Loucy (cell line): ENCODE results near the gene DDB1.

Experiments used
- H2AFZ ChIP-seq: fragments of 200-600 bp; sonication (generic); 2 replicates; pipeline ENCODE4 v1.6.0; 2016; ENCODE audit warnings: antibody characterized with exemption, mild to moderate bottlenecking, low read length, moderate library complexity
- H3F3A ChIP-seq: fragments of 200-600 bp; 2 replicates; pipeline ENCODE4 v1.6.0; 2016; ENCODE audit warnings: antibody characterized with exemption, low read depth, mild to moderate bottlenecking
- H3K27me3 ChIP-seq: fragments of 200-600 bp; sonication (generic); 2 replicates; pipeline ENCODE4 v1.6.1; 2014; ENCODE audit warnings: low read length, mild to moderate bottlenecking; ENCODE audit not compliant: insufficient read depth, poor library complexity, severe bottlenecking
- H3K36me3 ChIP-seq: fragments of 200-600 bp; sonication (generic); 2 replicates; pipeline ENCODE4 v1.6.1; 2016; ENCODE audit warnings: low read length; ENCODE audit not compliant: insufficient read depth
- H3K4me1 ChIP-seq: fragments of 200-600 bp; sonication (generic); 2 replicates; pipeline ENCODE4 v1.5.1; 2014; ENCODE audit warnings: low read length, mild to moderate bottlenecking; ENCODE audit not compliant: insufficient read depth, poor library complexity, severe bottlenecking
- H3K4me2 ChIP-seq: fragments of 200-600 bp; sonication (generic); 2 replicates; pipeline ENCODE4 v1.6.0; 2014; ENCODE audit warnings: antibody characterized with exemption, low read length, low read depth, mild to moderate bottlenecking; ENCODE audit not compliant: poor library complexity, severe bottlenecking
- H3K4me3 ChIP-seq: fragments of 200-600 bp; sonication (generic); 2 replicates; pipeline ENCODE4 v1.5.1; 2014; ENCODE audit warnings: low read length, mild to moderate bottlenecking, mixed read lengths; ENCODE audit not compliant: poor library complexity, severe bottlenecking
- H3K79me2 ChIP-seq: fragments of 200-600 bp; sonication (generic); 2 replicates; pipeline ENCODE4 v1.6.1; 2014; ENCODE audit warnings: low read length; ENCODE audit not compliant: insufficient read depth
- H3K9ac ChIP-seq: fragments of 200-600 bp; sonication (generic); 2 replicates; pipeline ENCODE4 v1.6.0; 2014; ENCODE audit warnings: mild to moderate bottlenecking, low read depth, low read length, moderate library complexity; ENCODE audit not compliant: poor library complexity, severe bottlenecking
- H3K9me2 ChIP-seq: fragments of 200-600 bp; sonication (generic); replicated peaks from 2 replicates; pipeline ENCODE4 v1.6.1; 2016; ENCODE audit warnings: low read depth, low read length, mixed read lengths
- H3K9me3 ChIP-seq: fragments of 200-600 bp; sonication (generic); 2 replicates; pipeline ENCODE4 v1.6.1; 2014; ENCODE audit warnings: mild to moderate bottlenecking, antibody characterized with exemption, low read length, low read depth; ENCODE audit not compliant: insufficient read depth
- H4K20me1 ChIP-seq: fragments of 200-600 bp; sonication (generic); 2 replicates; pipeline ENCODE4 v1.6.0; 2014; ENCODE audit warnings: antibody characterized with exemption, low read length, mild to moderate bottlenecking; ENCODE audit not compliant: insufficient read depth, poor library complexity, severe bottlenecking
- CTCF ChIP-seq: fragments of 200-600 bp; sonication (generic); conservative IDR thresholded peaks from 2 replicates; pipeline ENCODE4 v1.5.1; 2014; ENCODE audit warnings: mild to moderate bottlenecking, antibody characterized with exemption, low read length
- EZH2phosphoT487 ChIP-seq: fragments of 200-600 bp; IDR thresholded peaks from 2 replicates; pipeline ENCODE4 v1.6.1; 2018; ENCODE audit warnings: antibody characterized with exemption, mild to moderate bottlenecking, moderate library complexity, borderline replicate concordance

DDB1 gene

GRCh38 chr11:61349916-61350315 is 17.0 kb upstream of the DDB1 start:
- Histone ChIP-seq H3K36me3 (no peaks in the 10 kb centered on the region; the same call in 1 of the 2 replicates), H3K4me1 (peaks cover 11% of the 10 kb centered on the region), H2AFZ (no peak overlapping the region), H3K9me2 (no peaks in the 10 kb centered on the region), H3K27me3 (no peaks in the 10 kb centered on the region), H3F3A (no peaks in the 10 kb centered on the region), H3K4me2 (no peak overlapping the region), H3K4me3 (no peak overlapping the region), H3K9ac (no peak overlapping the region), H4K20me1 (no peaks in the 10 kb centered on the region), H3K9me3 (no peaks in the 10 kb centered on the region), H3K79me2 (no peaks in the 10 kb centered on the region)
- no peak for TF ChIP-seq EZH2phosphoT487
- TF ChIP-seq CTCF, result no peak

- no peak overlapping the region for H3K9ac ChIP-seq
- no peaks in the 10 kb centered on the region; the same call in 1 of the 2 replicates for H3K36me3 ChIP-seq
- peaks cover 11% of the 10 kb centered on the region for H3K4me1 ChIP-seq
- no peak overlapping the region for H3K4me2 ChIP-seq
- no peaks in the 10 kb centered on the region for H3K9me3 ChIP-seq
- H4K20me1 ChIP-seq, result no peaks in the 10 kb centered on the region
- no peaks in the 10 kb centered on the region for H3K9me2 ChIP-seq
- H3F3A ChIP-seq, result no peaks in the 10 kb centered on the region
- no peak overlapping the region for H3K4me3 ChIP-seq
- H3K27me3 ChIP-seq, result no peaks in the 10 kb centered on the region
- no peak overlapping the region for H2AFZ ChIP-seq
- H3K79me2 ChIP-seq, result no peaks in the 10 kb centered on the region
- TF ChIP-seq EZH2phosphoT487 (no peak), CTCF (no peak)
Observed at GRCh38 chr11:61349189-61349751, 16.4 kb upstream of the DDB1 start.

GRCh38 chr11:61347916-61348461 is 15.1 kb upstream of the DDB1 start:
- H3K9me3 ChIP-seq, result no peaks in the 10 kb centered on the region
- no peak for TF ChIP-seq EZH2phosphoT487
- no peak overlapping the region for H3K4me2 ChIP-seq
- H2AFZ ChIP-seq, result no peak overlapping the region
- no peaks in the 10 kb centered on the region for H4K20me1 ChIP-seq
- H3K79me2 ChIP-seq, result no peaks in the 10 kb centered on the region
- H3K4me1 ChIP-seq, result peaks cover 11% of the 10 kb centered on the region
- H3K36me3 ChIP-seq, result no peaks in the 10 kb centered on the region; the same call in 1 of the 2 replicates
- no peak overlapping the region for H3K9ac ChIP-seq
- H3K27me3 ChIP-seq, result no peaks in the 10 kb centered on the region
- no peaks in the 10 kb centered on the region for H3F3A ChIP-seq
- H3K9me2 ChIP-seq, result no peaks in the 10 kb centered on the region
- H3K4me3 ChIP-seq, result no peak overlapping the region
